Measurements from ENCODE around the gene WDR53. TPM values are rescaled to one million over a fixed set of nuclear protein-coding genes. Genes with fewer than 3 reads are reported as not detected.
"Not testable (repeated sequence)": the region's sequence is repeated elsewhere in the genome, so short reads cannot be mapped to it uniquely, and the experiment has no call there.

WDR53 gene
- total RNA-seq: 10 to 100 TPM; 20.0 to 20.4 TPM

DNA sequence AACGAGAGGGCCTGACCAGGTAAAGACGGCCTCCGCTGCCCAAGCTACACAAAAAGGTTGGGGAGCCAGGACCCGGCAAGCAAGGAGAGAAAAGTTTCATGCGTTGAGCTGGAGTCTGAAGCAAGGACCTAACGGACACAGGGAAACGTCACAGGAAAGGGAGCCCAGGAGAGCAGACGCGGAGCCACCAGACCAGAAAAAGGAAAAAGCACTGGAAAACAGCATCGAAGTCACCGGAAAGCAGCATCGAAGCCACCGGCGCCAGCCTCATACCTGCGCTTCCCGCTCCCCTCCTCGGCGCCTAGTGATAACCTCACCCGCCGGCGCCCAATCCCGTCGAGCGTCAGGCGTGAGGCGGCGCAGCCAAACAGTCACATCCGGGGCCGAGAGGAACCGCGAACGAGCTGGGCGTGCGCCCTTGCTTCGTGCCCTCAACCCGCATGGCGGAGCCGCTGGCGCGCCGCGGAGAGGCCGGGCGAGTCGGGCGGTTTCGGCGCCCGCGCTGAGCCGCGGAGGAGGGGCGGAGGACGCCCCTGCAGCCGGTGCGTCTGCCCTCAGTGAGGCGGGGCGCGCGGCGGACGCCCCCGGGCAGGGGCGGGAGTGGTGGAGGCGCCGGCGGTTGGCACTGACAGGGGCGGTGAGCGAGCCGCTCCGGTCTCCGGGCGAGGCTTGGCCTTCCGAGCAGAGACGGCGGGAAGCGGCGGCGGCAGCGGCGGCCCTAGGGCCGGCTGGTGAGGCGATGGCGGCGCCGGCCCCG is at the start of gene WDR53, which contains the start of gene FBXO45:
Gene WDR53, minus strand, starts transcription at position 309 of the 757 bp plus-strand sequence. CDS start 7,079 bp downstream, outside the sequence.
Gene FBXO45, plus strand, starts transcription at position 415 of the 757 bp plus-strand sequence. Its CDS starts 325 bp downstream, at position 740.
- no peaks in the 10 kb centered on the region for H3K9me3 Mint-ChIP-seq
- POLR2A ChIA-PET: interaction anchor here (0.6 to 2.0 kb wide), 22 partner anchors 11 to 374 kb away, joined by 3 to 11 read pairs (median 5); partner anchors contain the start of genes CEP19, DYNLT2B, NCBP2 and NRROS
- peaks cover 33% of the 10 kb centered on the region for H3K4me1 Mint-ChIP-seq
- H3K36me3 Mint-ChIP-seq: peaks cover 3% of the 10 kb centered on the region
- DNase-seq (peak; percentile 97), ATAC-seq (ENCODE audit: low read depth) (peak; percentile 95)
- H3K27ac Mint-ChIP-seq: peak within 1 kb of the TSS; percentile 98
- peak within 1 kb of the TSS; percentile 99 for H3K4me3 Mint-ChIP-seq
- no peaks in the 10 kb centered on the region for H3K27me3 Mint-ChIP-seq

- Mint-ChIP-seq H3K27me3 (no peaks in the 10 kb centered on the region), H3K4me1 (peaks cover 22% of the 10 kb centered on the region), H3K9me3 (no peaks in the 10 kb centered on the region), H3K36me3 (no peaks in the 10 kb centered on the region), H3K27ac (peak overlapping the region; percentile 21), H3K4me3 (no peak overlapping the region)
- no peak for DNase-seq
- no peak for ATAC-seq (ENCODE audit: low read depth)
- POLR2A ChIA-PET: no interaction called here
Observed at GRCh38 chr3:196617256-196617655, 48.9 kb upstream of the WDR53 start.

DNA sequence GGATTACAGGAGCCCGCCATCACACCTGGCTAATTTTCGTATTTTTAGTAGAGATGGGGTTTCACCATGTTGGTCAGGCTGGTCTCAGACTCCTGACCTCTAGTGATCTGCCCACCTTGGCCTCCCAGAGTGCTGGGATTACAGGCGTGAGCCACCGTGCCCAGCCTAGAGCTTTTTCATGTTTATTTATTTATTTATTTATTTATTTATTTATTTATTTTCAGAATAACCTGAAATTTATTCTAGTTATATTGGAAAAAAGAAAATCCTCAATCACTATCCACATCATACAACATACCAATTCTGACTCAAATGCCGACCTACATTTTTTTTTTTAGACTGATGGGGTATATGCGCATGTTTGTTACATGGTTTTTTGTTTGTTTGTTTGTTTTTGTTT is 46.9 kb upstream of the WDR53 start:
- not testable (repeated sequence) for ATAC-seq (ENCODE audit: low read depth); H3K9me3 Mint-ChIP-seq; H3K27ac Mint-ChIP-seq; H3K27me3 Mint-ChIP-seq; H3K4me3 Mint-ChIP-seq; H3K36me3 Mint-ChIP-seq; DNase-seq
- peaks cover 32% of the 10 kb centered on the region for H3K4me1 Mint-ChIP-seq
- POLR2A ChIA-PET: interaction anchor here (1.7 kb wide), 1 partner anchor 17 kb away, joined by 5 read pairs; no protein-coding TSS in a partner anchor

DNA sequence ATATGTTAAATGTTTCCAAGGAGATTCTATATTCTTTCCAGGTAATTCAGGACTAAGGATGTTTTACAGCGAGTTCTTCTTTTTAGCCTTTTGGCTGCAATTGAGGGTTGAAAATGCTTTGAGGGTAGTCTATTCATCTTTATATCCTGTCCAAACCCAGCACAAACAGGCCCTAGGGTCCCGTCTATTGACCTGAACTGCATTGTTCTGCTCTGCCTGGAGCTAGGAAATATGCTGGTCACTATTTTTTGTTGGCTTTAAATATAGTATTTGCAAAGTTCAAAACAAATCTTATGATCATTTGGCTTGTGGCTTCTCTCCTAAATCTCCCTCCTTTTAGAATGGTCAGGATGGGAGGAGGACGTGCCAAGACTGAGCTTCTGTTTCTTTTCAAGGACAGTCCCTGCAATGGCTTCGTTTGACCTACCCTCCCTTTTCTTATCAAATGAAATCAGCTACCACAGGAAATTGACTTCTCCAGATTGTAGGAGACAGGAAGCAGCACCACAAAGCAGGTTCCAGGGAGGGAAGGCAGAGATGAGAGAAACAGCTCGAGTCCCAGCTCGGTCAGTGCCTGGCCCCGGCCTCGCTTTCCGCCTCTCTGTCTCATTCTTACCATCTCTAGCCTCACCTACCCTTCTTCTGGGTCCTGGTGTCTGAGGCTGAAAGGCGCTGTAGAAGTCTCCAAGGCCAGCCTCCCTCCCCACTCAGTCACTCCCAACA is 43.6 kb upstream of the WDR53 start:
- no peaks in the 10 kb centered on the region for H3K27me3 Mint-ChIP-seq
- no peaks in the 10 kb centered on the region for H3K36me3 Mint-ChIP-seq
- no peaks in the 10 kb centered on the region for H3K9me3 Mint-ChIP-seq
- peak overlapping the region; percentile 87 for H3K27ac Mint-ChIP-seq
- peaks cover 37% of the 10 kb centered on the region for H3K4me1 Mint-ChIP-seq
- no peak for DNase-seq
- peak overlapping the region; percentile 56 for H3K4me3 Mint-ChIP-seq
- ATAC-seq (ENCODE audit: low read depth): peak; percentile 29
- POLR2A ChIA-PET: interaction anchor here (1.0 to 2.9 kb wide), 5 partner anchors 10 to 43 kb away, joined by 3 to 23 read pairs (median 4); partner anchors contain the start of genes FBXO45, NRROS and WDR53

- Mint-ChIP-seq H3K27me3 (no peaks in the 10 kb centered on the region), H3K4me3 (peak overlapping the region; percentile 64), H3K36me3 (no peaks in the 10 kb centered on the region), H3K4me1 (peaks cover 38% of the 10 kb centered on the region), H3K9me3 (no peaks in the 10 kb centered on the region), H3K27ac (peak overlapping the region; percentile 46)
- no peak for DNase-seq
- peak; percentile 46 for ATAC-seq (ENCODE audit: low read depth)
- POLR2A ChIA-PET: interaction anchor here (0.7 to 1.8 kb wide), 10 partner anchors 11 to 130 kb away, joined by 3 to 17 read pairs (median 4); partner anchors contain the start of genes FBXO45, NRROS, PAK2 and WDR53
Observed at GRCh38 chr3:196609805-196610515, 41.6 kb upstream of the WDR53 start.

DNA sequence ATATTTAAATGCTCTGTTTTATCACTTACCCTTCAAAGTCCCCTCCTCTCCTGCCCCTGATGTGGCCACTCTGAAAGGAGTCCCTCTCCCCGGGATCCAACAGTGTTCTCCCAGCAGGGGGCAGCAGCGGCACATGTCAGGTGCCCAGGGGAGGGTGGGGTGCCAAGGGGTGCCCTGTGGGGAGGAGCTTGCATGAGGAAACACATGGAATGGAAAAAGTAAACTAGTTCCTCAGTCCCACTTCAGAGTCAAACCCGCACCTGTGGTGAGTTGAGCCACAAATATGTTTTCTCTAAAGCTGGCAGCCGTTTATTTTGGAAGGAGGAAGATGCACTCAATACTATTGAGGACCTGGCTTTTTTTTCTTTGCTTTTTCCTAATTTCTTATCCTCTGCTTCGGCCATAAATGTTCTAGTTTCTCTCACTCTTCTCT is 41.0 kb upstream of the WDR53 start:
- Mint-ChIP-seq H3K27me3 (no peaks in the 10 kb centered on the region), H3K27ac (peak overlapping the region; percentile 46), H3K4me3 (peak overlapping the region; percentile 64), H3K36me3 (no peaks in the 10 kb centered on the region), H3K9me3 (no peaks in the 10 kb centered on the region), H3K4me1 (peaks cover 42% of the 10 kb centered on the region)
- POLR2A ChIA-PET: interaction anchor here (0.7 to 1.8 kb wide), 9 partner anchors 10 to 131 kb away, joined by 3 to 17 read pairs (median 4); partner anchors contain the start of genes FBXO45, NRROS, PAK2 and WDR53
- ATAC-seq (ENCODE audit: low read depth): peak; percentile 85
- DNase-seq: peak; percentile 95

DNA sequence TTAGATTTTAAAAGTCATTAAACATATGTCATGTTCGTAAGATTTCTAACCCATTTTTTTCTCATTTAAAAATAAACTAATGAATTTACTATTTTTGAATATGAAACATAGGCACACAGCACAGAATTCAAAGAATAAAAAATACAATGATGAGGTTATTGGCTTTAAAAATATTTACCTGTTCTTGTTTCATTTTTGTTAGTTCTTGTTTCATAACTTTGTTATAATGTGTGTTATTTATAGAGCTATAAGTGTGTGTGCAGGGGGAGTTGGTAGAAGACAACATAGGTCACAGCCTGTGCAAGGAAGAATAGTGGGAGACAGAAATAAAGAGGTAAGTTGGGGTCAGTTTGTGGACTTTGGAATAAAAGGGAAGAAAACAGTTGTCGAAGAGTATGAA is 40.3 kb upstream of the WDR53 start:
- Mint-ChIP-seq H3K4me1 (peaks cover 42% of the 10 kb centered on the region), H3K4me3 (no peak overlapping the region), H3K36me3 (no peaks in the 10 kb centered on the region), H3K27me3 (no peaks in the 10 kb centered on the region), H3K9me3 (no peaks in the 10 kb centered on the region), H3K27ac (no peak overlapping the region)
- POLR2A ChIA-PET: interaction anchor here (0.6 to 1.8 kb wide), 6 partner anchors 10 to 131 kb away, joined by 3 to 17 read pairs (median 5); partner anchors contain the start of genes NRROS and PAK2
- ATAC-seq (ENCODE audit: low read depth) (no peak), DNase-seq (no peak)

GRCh38 chr3:196604548-196604947 is 36.2 kb upstream of the WDR53 start:
- Mint-ChIP-seq H3K4me3 (peak overlapping the region; percentile 61), H3K36me3 (no peaks in the 10 kb centered on the region), H3K27ac (no peak overlapping the region), H3K4me1 (peaks cover 15% of the 10 kb centered on the region), H3K9me3 (no peaks in the 10 kb centered on the region), H3K27me3 (no peaks in the 10 kb centered on the region)
- POLR2A ChIA-PET: no interaction called here
- DNase-seq: peak; percentile 53
- peak; percentile 74 for ATAC-seq (ENCODE audit: low read depth)

GRCh38 chr3:196603683-196604082 is 35.3 kb upstream of the WDR53 start:
- H3K27ac Mint-ChIP-seq: no peak overlapping the region
- ATAC-seq (ENCODE audit: low read depth): no peak
- POLR2A ChIA-PET: no interaction called here

DNA sequence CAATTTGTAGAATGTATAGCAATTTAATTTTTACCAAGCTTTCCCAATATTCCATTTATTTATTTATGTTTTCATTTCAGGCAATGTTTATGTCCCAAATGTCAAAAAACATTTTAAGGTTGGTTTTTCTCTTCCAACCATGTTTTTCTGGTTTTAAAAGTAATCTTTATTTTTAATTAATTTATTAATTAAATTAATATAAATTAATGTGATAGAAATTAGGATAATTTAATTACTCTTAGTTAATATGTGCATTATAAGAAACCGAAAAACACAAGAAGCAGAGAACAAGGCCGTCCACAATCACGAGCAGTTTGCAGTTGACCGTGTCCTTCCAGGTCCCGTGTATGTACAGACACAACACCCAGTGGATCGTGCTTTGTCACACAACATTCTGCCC is 34.3 kb upstream of the WDR53 start:
- Mint-ChIP-seq H3K9me3 (no peaks in the 10 kb centered on the region), H3K4me1 (peaks cover 16% of the 10 kb centered on the region), H3K27ac (no peak overlapping the region), H3K4me3 (no peak overlapping the region), H3K27me3 (peaks cover 5% of the 10 kb centered on the region), H3K36me3 (no peaks in the 10 kb centered on the region)
- ATAC-seq (ENCODE audit: low read depth) (no peak), DNase-seq (no peak)
- POLR2A ChIA-PET: interaction anchor here (0.7 kb wide), 1 partner anchor 34 kb away, joined by 6 read pairs; the partner anchor contains the start of genes FBXO45 and WDR53

More at GRCh38 chr3:196603683-196604082, 35.3 kb upstream of the WDR53 start:
- DNase-seq: no peak
- no peak overlapping the region for H3K4me3 Mint-ChIP-seq
- no peaks in the 10 kb centered on the region for H3K27me3 Mint-ChIP-seq
- H3K9me3 Mint-ChIP-seq: no peaks in the 10 kb centered on the region
- H3K4me1 Mint-ChIP-seq: peaks cover 8% of the 10 kb centered on the region
- H3K36me3 Mint-ChIP-seq: no peaks in the 10 kb centered on the region

DNA sequence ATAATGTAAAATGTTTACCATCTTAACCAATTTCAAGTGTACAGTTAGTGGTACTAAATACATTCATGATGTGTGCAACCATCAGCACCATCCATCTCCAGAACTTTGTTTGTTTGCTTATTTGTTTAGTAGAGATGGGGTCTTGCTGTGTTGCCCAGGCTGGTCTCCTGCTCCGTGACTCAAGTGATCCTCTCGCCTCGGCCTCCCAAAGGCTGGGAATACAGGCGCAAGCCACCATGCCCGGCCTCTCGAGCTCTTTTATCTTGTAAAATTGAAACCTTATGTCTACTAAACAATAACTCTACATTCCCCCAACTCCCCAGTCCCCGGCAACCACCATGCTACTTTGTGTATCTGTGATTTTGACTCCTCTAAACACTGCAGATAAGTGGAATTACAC is 32.0 kb upstream of the WDR53 start:
- H3K4me1 Mint-ChIP-seq: peaks cover 16% of the 10 kb centered on the region
- POLR2A ChIA-PET: no interaction called here
- no peak overlapping the region for H3K4me3 Mint-ChIP-seq
- no peak for ATAC-seq (ENCODE audit: low read depth)
- H3K9me3 Mint-ChIP-seq: no peaks in the 10 kb centered on the region
- peaks cover 26% of the 10 kb centered on the region for H3K27me3 Mint-ChIP-seq
- no peak overlapping the region for H3K27ac Mint-ChIP-seq
- DNase-seq: no peak
- H3K36me3 Mint-ChIP-seq: no peaks in the 10 kb centered on the region

- Mint-ChIP-seq H3K9me3 (no peaks in the 10 kb centered on the region), H3K4me1 (peaks cover 15% of the 10 kb centered on the region), H3K27ac (no peak overlapping the region), H3K4me3 (no peak overlapping the region), H3K36me3 (no peaks in the 10 kb centered on the region), H3K27me3 (peaks cover 29% of the 10 kb centered on the region)
- ATAC-seq (ENCODE audit: low read depth) (no peak), DNase-seq (no peak)
- POLR2A ChIA-PET: no interaction called here
Observed at GRCh38 chr3:196599734-196600128, 31.4 kb upstream of the WDR53 start.

Data from activated naive CD8-positive, alpha-beta T cell treated with anti-CD3 and anti-CD28 coated beads, Interleukin-2, amount 10 ng/mL, durations not matched to agents 7 days and 5 days (primary cell).